Stimulated activated CD8-positive, alpha-beta memory T cell treated with anti-CD3 and anti-CD28 coated beads, Interleukin-12 subunit alpha, Interleukin-12 subunit beta, amount 100 ng/mL, for 24 hours (primary cell): ENCODE measurements around the gene GTF2IRD1.
A peak's percentile ranks its signal among the peaks of the same experiment; 100 is the strongest.
"Not testable (repeated sequence)": the region's sequence is repeated elsewhere in the genome, so short reads cannot be mapped to it uniquely, and the experiment has no call there.

Experiments used
- DNase-seq: peaks from one replicate; pipeline ENCODE4 v3.0.0-alpha.2; 2020; ENCODE audit errors: extremely low read depth

Gene GTF2IRD1

GRCh38 chr7:74590813-74591212 is 137.1 kb downstream of the GTF2IRD1 start:
- no peak for DNase-seq

DNA sequence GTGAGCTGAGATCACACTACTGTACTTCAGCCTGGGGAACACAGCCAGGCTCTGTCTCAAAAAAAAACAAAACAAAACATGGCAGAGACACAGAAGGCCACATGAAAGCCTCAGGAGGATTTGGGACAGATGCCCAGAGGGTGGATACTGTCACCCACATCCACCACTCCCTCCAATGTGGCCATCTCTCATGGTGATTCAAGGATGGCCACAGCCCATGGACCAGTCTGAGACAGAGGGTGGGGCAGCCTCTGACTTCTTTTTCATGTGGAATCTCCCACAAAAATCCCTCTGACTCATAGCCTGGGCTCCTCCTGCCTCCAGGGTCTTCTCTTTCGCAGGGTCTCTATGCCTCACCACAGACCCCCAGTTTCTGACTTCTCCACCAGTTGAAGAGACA is 144.9 kb downstream of the GTF2IRD1 start:
- DNase-seq, result no peak

GRCh38 chr7:74599244-74599643 is 145.5 kb downstream of the GTF2IRD1 start:
- DNase-seq, result no peak

DNA sequence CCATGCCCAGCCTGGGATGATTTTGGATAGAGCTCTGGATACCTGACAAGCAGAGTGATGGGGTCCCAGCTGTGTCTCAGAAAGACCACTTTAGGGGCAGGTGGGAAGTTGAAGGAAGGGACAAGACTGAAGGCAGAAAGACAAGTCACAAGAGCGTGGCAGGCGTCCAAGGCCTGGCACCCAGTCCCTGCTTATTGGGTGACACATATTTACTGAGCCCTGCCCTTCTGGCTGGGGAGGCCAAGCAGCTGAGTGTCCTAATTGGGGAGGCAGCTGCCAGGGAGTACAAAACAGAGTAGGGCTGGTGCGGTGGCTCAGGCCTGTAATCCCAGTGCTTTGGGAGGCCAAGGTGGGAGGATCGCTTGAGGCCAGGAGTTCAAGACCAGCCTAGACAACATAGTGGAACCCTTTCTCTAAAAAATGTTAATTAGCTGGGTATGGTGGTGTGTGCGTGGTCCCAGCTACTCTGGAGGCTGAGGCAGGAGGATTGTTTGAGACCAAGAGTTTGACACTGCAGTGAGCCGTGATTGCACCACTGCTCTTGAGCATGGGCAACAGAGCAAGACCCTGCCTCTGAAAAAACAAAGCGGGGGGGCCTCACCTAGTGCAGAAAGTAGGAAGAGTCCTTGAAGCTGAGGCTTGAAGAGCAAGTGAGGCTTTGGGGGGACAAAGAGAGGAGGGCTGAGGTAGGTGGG is 150.8 kb downstream of the GTF2IRD1 start:
- DNase-seq, result no peak

- peak; percentile 2 for DNase-seq
Observed at GRCh38 chr7:74606101-74606908, 152.6 kb downstream of the GTF2IRD1 start.

DNA sequence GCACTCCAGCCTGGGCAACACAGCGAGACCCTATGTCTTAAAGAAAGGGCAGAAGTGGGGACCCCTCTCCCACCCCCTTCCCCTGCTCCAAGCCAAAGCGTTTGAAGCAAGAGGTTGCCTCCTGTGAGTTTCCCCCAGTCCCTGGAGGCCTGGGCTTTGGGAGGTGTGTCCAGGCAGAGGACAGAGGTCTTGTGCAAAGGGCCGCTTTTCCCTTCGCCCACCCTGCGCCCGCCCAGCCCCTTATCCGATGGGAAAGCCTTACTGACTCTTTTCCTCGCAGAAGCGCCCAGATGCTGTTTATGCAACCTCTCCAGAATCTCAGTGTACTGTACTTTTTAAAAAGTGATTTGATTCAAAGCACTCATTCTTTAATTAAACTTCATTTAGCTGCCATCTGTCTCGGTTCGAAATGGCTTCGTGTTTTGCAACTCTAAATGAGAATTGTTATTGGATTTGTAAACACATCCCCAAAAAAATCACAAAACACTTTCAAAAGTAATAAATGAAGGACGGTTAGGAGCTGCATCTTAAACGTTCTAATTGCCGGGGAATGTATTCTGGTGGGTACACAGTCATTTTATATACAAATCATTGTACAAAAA is 153.3 kb downstream of the GTF2IRD1 start:
- no peak for DNase-seq

DNA sequence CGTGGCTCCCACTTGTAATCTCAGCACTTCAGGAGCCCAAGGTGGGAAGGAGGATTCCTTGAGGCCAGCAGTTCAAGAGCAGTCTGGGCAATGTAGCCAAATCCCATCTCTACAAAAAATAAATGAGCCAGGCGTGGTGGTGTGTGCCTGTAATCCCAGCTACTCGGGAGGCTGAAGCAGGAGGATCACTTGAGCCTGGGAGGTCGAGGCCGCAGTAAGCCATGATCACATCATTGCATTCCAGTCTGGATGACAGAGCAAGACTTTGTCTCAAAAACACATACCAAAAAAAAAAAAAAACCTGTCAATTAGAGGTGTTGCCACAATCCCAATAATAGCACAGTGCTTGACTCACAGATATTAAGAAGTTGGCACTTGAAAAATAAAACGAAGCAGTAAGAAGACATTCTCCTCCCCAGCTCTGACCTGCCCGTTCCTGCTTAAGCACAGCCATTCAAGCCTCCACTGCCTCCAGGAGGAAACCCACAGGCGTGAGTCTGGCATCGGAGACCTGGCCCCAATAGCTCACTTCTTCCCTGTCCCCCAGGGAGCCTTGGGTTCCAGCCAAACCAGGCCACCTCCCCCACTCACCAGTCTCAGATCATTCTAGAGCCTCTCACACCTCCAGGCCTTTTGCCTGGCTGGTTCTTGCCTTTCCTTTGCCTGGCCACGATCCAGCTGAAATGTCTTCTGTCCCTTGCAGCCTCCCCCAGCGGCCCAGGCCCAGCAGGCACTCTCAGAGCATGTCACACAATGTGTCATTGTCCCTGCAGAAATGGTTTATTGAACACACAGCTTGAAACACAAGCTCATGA is 158.5 kb downstream of the GTF2IRD1 start:
- DNase-seq, result no peak

GRCh38 chr7:74615933-74616780 is 162.5 kb downstream of the GTF2IRD1 start:
- no peak for DNase-seq

GRCh38 chr7:74617180-74617744 is 163.6 kb downstream of the GTF2IRD1 start:
- no peak for DNase-seq

DNA sequence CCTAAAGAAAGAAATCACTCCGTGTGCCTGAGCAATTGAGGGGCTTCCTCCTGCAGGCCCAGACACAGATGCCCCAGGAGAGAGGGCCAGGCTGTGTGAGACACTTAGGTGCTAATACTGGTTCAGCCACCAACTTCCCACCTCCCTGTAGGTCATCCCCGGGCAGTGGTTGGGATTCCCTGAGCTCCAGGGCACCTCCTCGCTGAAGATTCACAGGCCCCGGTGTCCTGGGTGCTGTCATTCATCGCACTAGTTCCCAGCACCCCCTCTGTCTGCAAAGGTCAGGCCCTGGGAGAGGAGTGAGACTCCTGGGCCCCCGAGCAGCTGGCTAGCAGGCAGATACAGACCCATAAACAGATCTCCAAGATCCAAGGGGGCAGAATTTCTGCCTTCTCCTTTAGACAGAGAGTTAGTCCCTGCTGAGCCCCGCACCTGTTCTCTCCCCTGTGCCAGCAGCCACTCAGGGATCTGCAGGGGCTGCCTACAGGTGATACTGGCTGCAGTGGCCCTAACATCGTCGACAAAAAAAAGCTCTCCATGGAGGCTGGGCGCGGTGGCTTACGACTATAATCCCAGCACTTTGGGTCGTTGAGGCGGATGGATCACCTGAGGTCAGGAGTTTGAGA is 165.6 kb downstream of the GTF2IRD1 start:
- DNase-seq, result no peak

GRCh38 chr7:74622228-74622749 is 168.6 kb downstream of the GTF2IRD1 start:
- DNase-seq, result no peak

DNA sequence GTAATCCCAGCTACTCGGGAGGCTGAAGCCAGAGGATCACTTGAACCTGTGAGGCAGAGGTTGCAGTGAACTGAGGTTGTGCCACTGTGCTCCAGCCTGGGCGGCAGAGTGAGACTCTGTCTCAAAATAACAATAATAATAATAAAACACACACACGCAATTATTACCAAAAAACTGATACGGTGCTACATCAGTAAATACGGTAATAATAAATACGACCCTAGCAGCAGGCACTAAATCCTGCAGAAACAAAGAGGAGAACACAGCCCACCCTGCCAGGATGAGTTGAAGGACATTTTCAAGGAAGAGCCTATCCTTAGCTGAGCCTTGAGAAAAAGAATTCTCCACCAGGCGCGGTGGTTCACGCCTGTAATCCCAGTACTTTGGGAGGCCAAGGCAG is 169.4 kb downstream of the GTF2IRD1 start:
- no peak for DNase-seq

- DNase-seq, result no peak
Observed at GRCh38 chr7:74625446-74625845, 171.7 kb downstream of the GTF2IRD1 start.

GRCh38 chr7:74627661-74628411 is 174.1 kb downstream of the GTF2IRD1 start:
- DNase-seq, result no peak

DNA sequence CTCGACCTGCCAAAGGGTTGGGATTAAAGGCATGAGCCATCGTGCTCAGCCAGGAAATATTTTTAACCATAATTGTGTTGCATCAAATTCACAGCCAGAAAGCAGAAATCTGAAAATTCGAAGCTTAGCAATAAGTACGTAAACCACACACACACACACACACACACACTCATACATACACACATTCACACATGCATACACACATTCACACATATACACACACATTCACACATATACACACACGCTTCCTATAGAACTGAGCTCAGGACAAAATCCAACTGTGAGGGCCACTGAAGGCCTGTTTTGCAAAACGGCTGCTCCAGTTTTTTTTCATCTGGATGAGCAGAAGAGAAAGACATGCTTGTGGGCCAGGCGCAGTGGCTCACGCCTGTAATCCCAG is 178.8 kb downstream of the GTF2IRD1 start:
- DNase-seq, result no peak

- no peak for DNase-seq
Observed at GRCh38 chr7:74633451-74633921, 179.8 kb downstream of the GTF2IRD1 start.

GRCh38 chr7:74637745-74638144 is 184.0 kb downstream of the GTF2IRD1 start:
- DNase-seq, result no peak

- DNase-seq, result not testable (repeated sequence)
Observed at GRCh38 chr7:74650055-74650454, 196.3 kb downstream of the GTF2IRD1 start.

DNA sequence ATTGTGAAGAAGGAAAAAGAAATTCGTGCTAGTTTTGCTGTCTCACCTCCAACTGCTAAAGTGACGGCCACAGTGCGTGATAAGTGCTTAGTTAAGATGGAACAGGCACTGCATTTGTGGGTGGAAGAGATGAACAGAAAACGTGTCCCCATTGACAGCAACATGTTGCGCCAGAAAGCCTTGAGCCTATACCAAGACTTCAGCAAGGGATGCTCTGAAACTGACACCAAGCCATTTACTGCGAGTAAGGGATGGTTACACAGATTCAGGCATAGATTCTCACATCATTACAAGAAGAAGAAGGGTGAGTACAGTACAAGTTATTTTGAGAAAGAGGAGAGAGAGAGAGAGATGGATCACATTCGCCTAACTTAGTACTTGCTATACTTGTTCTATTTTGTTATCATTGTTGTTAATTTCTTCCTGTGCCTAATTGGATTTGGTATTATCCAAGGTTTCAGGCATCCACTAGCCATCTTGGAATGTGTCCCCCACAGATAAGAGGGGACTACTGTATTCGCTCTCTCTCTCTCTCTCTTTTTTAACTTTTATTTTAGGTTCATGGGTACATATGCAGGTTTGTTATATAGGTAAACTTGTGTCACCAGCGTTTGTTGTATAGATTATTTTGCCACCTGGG is 196.9 kb downstream of the GTF2IRD1 start:
- DNase-seq, result not testable (repeated sequence)
